ENCODE measurements around the gene MLLT6.

Gene MLLT6

DNA sequence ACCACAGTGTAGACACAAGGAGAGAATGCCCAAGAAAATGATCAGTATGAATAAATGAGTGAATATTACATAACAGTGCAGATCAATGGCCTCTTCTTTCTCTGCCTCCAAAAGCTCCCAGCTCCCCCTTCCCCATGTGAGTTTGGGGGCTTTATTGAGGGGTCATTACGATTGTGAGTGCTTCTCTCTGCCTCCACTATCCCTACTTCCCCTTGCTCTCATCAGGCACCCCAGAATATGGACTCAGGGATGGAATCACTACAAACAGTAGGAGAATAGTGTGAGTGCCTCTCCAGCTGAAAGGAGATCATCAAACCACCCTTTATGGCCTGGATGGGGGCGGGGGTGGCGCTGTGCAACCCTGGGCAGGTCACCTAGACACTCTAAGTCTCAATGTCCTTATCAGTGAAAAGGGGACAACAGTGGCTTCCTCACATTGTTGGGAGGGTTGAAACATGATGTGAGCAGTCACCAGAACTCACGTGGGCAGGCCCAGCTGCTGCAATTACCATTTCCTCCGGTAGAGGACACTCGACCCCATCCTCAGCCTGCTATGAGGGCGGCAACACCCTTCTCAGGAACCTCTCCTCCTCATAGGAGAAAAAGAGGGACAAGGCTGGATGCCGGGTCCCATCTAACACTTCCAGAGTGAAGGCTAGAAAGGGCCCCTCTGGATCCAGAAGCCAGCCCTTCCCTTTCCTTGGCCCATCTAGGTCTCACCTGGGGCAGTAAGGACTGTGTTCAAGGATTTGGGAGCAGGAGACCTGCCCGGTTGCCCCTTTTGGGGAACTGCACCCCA lies 28.2 kb upstream of the MLLT6 start:
- peak; percentile 62 for DNase-seq

DNA sequence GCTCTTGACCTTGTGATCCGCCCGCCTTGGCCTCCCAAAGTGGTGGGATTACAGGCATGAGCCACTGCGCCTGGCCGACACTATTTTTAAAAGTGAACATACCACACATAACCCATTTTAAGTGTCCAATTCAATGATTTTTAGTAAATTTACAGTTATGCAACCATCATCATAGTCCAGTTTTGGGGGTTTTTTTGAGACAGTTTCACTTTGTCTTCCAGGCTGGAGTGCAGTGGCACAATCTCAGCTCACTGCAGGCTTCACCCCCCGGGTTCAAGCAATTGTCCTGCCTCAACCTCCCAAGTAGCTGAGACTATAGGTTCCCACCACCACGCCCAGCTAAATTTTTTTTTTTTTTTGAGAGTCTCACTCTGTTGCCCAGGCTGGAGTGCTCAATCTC lies 27.3 kb upstream of the MLLT6 start:
- DNase-seq, result no peak

DNA sequence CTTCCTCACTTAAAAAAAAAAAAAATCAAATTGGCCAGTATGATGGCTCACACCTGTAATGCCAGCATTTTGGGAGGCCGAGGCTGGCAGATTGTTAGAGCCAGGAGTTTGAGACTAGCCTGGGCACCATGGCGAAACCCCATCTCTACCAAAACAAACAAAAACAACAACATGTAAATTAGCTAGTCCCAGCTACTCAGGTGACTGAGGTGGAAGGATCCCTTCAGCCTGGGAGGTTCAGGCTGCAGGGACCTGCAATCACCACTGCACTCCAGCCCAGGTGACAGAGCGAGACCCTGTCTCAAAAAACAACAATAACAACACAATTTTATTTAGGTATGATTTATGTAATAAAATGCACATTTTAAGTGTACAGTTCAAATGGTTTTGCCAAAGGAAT lies 24.0 kb upstream of the MLLT6 start:
- no peak for DNase-seq

DNA sequence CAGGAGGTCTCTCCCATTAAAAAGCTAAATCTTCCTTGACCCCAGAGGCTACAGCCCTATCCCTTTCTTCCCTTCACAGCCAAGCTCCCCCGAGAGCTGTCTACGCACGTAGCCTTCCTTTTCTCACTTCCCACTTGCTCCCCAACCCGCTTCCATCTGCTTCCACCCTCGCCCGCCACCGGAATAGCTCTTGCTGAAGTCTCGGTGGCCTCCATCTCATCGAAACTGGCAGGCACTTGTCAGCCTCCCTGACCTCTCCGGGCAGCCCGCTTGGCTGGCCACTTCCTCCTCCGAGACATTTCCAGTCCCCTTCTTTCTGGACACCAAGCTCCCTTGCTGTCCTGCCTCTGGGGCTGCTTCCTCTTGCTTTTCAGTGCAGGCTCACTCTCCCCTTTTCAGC lies 19.6 kb upstream of the MLLT6 start:
- no peak for DNase-seq

DNA sequence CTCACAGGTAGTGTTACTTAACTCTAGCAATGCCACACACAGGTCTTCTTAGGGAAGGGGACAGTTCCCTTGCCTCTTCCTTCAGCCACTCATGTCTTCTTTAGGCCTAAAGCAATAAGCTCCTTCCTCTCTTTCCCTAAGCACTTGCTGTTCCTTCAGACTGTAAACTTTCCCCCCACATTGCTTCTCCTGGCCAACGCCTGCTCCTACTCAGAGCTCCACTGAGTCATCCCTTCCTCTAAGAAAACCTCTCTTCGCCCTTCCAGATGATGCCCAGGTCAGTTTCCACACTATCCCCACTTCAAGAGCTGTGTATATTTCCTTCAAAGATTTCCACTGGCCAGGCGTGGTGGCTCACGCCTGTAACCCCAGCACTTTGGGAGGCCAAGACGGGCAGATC lies 17.8 kb upstream of the MLLT6 start:
- DNase-seq, result no peak

DNA sequence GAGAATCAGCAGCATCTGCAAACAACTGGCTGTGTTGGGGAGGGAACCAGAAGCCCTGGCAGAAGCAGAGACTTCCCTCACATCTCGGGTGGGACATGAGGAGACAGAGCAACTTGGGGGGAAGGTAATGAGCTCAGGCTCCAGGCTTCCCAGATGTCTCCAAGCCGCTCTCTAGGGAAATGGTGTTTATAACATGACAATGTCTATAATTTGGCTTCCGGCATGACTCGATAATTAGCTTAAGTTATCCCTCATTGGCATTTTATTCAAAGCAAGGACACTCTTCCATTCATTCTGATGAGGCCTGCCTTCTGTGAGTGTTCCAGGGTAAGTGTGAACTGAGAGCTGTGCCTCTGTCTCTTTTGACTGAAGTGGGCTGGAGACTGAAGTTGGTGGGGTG lies 14.7 kb upstream of the MLLT6 start:
- DNase-seq, result no peak

DNA sequence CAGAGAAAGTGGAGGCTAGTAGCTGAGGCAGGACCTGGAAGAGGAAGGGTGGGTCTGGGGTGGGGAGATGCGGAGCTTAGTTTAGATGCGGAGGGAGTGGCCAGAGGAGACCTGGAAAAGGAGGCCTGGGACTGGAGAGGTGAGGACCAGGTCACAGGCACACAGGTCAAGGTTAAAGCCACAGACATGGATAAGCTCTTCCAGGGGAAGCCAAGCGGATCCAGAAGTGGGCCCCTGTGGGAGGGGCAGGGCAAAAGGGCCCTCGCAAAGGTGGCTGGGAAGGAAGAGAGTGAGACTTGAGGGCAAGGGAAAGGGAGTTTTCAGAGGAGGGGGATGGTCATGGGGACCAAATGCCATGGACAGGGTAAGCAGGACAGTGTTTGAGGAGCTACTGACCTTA lies 13.9 kb upstream of the MLLT6 start:
- no peak for DNase-seq

DNA sequence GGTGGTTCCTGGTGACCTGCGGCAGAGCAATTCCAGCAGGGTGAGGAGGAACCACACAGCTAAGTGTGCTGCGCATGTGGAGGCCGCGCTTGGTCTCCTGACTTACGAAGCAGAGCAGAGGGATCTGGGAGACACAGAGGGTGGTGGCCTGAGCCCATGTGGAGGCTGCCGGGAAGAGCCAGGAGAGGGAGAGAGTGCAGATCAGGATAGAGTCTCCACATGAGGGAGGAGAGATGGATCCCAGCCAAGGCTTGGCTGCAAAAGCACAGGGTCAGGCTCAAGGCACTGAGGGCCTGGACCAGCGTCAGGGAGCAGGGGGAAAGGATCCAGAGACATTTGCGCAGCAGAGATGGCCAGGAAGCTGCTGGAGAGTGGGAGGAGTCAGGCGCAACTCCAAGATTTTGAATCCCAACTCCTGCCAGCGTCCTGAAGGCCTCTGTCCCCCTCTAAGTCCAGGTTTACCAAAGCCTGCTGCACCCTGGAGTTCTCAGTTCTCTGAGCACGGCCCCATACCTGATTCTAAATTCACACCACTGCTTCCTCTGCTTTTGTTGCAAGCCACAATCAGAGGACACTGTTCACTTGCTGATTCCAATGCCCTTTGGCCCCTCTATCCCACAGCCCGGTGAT lies 11.3 kb upstream of the MLLT6 start:
- no peak for DNase-seq

DNA sequence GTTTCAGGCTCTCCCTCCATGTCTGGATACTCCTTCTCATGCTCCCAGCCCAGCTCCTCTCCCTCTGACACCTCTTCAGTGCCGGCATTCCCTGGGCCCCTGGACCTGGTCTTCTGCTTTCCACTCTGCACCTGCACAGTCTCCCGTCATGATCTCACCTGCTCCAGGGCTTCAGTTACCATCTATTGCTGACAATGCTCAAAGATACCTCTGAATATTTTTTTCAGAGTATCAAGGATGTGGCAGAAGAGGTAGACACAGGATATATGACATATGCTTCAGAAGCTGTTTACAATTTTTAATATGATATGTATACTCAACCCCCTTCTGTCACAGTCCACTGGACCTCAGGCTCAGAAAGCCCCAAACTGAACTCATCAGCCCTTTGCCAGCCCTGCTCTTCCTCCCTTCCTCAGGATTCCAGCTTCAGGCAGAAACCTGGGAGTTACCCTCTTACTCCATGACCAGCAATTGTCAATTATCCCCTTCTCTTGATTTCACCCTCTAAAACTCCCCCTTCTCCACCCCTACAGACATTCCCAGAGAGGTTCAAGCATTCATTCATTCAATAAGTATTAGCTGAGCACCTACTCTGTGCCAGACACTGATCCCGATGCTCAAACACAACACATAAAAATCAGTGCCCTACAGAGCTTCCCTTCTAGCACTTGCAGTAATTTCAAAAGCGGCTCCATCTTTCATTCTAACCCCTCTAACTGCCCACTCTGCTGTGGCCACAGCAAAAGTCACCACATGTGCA lies 7.8 kb upstream of the MLLT6 start:
- DNase-seq, result no peak

DNA sequence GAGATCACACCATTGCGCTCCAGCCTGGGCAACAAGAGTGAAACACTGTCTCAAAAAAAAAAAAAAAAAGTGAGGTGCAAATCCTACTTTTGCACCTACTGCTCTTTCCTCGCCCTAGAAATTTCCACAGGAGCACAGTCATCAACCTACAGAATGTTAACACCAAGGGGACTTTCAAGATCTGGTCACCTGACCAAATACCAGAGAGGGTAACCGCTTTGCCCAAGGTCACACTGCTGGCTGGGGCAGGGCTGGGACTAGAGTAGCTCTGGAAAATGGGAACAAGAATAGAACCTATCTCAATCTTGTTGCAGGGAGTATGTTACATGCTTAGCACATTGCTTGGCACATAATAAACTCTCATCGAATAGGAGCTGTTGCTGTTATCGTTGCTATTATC lies 6.3 kb upstream of the MLLT6 start:
- DNase-seq, result no peak

DNA sequence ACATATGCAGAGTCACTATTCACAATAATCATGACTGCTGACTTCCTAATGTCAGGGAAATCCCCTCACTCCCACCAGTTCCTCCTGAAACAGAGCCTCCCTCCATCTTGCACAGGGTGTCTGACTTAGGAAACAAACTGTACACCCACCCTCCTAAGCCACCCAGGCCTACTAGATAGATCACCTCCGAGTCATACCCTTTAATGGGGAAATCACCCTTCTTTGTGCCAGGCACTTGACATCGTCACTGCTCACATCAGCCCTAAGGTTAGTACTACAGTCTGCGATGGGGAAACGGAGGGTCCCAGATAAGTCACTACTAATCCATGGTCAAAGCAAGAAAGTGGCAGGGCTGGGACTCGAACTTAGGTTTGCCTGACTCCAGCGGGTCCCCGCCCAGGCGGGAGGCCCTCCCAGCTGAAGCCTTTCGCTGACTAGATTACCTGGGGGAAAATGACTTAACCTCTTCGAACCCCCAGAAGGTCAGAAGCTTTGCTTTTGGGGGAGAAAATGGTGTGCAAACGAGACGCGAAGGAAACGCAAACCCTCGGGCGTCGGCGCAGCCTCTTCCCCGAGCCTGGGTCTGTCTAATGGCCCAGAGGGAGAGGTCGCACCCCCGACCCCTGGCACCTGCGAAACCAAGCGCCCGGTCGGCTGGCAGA lies 3.4 kb upstream of the MLLT6 start:
- peak; percentile 67 for DNase-seq

DNA sequence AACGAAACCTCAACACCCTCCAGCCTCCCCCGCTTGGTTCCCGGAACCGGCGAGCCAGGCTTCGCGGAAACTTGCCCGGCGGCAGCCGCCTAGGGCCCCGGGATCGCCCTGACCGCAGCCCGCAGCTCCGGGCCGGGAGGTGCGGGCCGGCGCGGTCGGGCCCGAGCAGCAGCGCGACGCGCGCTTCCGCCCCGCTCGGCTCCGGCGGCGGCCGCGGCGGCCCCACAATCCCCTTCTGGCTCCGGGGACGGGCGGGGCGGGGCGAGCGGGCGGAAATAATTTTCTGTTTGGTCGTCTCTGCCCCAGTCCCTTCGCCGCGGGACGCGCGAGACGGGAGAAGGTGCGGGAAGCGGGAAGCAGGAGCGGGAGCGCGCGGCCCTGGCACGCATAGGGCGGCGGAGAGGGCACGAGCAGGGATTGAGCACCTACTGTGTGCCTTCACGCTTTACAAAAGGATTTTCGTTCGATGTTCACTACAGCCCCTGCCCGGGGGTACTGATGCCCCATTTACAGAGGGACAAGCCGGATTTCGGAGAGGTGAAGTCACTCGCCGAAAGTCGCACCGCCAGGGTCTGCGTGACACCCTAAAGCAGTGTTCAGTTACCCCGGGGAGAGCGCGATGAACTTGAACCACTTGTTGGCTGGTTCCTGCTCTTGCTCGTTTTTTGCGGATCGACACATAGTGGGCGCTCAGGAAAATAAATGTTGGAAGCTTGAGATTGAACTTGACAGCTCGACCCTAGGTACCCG lies 2.7 kb upstream of the MLLT6 start:
- peak; percentile 70 for DNase-seq

DNA sequence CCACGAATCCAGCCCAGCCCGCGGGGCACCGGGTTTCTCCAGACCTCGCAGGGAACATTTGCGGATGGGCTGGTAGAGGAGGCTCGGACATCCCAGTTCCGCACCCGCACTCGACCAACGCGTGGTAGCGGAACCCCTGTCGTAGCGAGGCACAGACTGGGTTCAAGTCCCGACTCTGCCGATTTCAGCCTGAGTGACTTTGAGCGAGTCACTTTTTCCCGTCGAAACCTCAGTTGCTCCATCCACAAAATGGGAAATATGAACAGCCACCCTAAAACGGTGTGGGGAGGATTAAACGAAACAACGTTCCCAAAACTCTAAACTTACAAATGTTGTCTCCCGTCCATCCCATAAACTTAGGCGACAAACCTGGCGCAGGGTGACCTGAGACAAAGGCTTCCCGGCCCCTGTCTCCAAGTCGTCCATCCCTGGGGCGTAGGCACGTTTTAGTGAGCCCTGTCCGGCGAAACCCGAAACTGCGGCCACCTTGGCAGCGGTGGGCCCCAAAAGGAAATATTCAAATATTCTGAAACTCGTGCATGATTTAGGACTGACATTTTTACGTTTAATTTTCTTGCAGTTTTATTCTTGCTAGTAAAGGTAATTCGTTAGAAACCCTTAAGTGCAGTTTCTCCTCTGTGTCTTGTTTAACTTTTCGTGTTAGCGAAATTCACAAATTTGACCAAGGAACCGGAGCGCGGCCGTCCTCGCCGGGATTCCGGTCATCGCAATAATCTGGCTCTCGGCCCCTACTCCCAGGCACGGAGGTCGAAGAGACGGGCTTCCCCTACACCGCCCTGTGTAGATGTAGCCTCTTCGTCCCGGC lies 1.9 kb upstream of the MLLT6 start:
- DNase-seq, result no peak

DNA sequence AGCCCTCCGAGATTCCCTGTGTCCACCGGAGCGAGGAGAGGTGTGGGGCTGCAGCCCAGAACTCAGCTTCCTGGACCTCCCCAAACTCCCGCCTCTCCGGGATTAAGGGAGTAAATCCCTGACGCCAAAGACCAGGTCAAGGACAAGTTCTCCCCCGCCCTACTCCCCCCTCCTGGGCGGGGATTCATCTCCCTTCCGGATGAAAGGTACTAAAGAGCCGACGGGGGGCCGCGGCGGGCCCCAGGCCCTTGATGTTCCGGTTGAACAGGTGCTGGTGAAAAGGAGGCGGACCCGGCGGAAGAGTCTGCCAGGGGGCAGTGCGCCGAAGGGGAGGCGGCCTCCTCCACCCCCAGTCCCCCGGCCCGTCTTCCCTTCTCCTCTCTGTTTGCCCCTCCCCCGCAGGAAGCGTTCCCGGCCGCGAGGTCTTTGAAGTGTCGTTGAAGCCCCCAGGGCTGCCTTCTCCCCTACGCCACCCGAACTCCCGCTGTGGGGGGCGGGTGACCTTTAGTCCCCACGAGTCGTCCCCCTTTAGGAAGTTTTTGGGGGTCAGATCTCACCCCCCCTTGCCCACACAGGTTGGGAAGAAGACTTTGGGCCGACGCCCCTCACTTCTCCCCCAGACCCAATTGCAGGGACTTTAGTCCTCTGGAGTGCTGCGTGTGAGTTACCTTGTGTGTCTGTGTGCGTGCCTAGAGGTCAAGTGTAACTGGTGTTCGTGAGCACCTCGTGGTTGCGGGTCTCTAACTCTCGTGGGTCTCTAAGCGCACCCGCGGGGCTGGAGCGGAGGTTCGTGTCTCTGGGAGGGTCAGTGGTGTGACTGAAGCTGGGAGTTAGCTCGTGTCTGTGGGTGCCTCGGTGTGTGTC lies 1.1 kb upstream of the MLLT6 start:
- DNase-seq, result peak; percentile 85

DNA sequence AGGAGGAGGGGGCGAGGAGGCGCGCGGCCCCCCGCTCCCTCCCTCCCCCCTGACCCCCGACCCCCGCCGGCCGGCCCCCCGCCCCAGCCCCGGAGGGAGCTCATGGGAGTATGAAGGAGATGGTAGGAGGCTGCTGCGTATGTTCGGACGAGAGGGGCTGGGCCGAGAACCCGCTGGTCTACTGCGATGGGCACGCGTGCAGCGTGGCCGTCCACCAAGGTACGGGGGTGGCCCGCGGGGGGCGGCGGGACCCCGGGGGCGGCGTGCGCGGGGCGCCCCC lies 390 bp downstream of the MLLT6 start:
- DNase-seq, result no peak

DNA sequence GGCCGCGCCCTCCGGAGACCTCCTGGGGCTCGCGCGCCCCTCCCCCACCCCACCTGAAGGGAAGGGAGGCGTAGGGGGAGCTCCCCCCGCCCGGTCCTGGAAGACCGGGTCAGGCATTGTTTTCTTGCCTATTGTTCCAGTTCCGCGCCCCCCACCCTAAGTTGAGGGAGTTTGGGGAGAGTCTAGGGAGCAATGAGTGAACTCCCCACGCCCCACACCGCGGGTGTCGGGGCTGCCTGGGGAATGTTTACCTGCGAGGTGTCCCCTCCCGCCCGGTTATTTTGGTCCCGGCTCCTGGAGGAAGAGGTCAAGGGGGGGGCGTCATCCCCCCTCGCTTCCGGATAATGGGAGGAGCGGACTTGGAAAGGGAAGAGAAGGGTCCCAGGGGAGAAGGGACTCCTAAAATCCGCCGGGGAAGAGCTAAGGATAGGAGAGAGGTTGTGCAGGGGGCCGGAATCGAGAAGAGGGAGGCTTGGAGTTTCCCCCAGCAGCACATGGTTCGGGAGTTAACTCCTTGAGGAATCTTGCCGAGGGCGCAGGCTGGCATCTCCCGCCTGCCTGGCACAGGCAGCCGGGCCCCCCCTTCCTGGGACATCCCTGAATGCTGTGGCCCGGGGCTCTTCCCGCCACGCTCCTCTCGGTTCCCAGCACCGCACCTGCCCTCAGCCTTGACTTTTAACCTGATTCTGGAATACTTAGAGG lies 881 bp downstream of the MLLT6 start:
- peak; percentile 18 for DNase-seq

DNA sequence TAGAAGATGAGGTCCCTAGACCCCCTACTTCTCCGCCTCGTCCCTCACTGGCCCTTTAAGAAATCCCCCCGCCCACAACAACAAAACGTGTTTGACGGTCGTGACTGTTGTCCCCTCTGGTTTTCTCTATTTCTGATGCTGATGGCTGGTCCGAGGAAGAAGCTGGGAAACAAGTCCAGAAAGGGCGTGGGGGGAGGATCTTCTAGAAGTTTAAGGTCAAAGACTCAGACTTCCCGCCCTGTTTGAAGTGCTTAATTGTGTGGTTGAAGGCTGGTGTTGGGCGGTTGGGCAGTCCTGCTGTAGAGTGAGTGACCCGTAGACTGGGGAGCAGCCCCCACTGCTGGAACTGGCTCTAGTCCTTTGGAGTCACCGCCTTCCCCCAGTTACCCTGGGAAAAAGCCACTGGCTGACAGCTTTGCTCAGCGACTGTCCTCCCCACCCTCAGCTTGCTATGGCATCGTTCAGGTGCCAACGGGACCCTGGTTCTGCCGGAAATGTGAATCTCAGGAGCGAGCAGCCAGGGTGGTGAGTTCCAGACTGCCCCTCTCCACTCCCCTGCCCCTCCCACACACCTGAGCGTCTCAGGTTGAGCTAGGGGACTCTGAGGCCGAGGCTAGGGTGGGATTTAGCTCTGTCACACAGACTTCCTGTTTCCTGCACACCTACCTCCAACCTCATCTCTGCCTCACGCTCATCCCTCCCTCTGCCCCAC lies 1.6 kb downstream of the MLLT6 start:
- no peak for DNase-seq

DNA sequence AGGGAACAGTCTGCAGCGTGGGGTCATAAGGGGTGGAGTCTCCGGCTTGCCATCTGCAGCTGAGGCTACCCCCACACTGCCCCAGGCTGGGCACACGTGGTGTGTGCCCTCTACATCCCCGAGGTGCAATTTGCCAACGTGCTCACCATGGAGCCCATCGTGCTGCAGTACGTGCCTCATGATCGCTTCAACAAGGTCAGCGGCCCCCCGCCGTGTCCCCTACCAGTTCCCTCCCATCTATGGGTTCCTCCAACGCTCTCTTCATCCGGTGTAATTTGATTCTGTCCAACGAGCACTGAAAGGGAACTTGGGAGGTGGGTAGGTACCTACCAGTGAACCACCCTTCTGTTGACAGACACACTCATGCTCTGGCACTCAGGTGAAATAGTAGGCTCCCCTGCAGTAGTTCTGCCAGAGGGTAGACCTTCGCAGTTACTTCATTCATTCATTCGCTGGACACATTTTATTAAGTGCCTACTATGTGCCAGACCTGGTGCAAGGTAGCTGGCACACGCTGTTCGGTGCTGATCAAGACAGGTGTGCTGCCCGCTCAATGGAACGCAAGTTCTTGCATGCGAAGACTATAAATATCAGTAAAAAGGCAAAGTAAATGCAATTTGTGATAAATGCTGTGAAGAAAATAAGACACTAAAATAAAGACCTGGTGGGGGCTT lies 2.7 kb downstream of the MLLT6 start:
- DNase-seq, result no peak
